Non-pigmented ciliary epithelial cell (primary cell): ENCODE measurements around the gene R3HDML.

ENCODE experiments used
- DNase-seq: peaks from one replicate; pipeline ENCODE4 v3.0.0-alpha.2; 2010; ENCODE audit warnings: low read depth

Gene R3HDML

GRCh38 chr20:44364068-44364467, 27.2 kb downstream of the R3HDML start:
- DNase-seq, result no peak

GRCh38 chr20:44364780-44365179, 27.9 kb downstream of the R3HDML start:
- DNase-seq, result no peak

DNA sequence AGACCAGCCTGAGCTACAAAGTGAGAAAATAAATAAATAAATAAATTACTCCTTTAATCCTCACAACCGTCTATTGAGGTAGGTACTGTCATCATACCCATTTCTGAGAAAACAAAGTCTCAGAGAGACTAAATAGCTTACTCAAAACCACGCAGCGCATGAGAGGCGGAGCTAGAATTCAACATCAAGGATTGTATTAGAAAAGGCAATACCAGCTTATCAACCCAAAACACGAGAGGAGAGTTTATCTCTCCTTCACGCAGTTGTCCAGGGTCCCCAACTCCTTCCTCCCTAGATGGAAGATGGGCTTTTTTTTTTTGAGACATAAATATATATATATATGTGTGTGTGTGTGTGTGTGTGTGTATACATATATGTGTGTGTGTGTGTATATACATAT, 30.9 kb downstream of the R3HDML start:
- DNase-seq, result no peak

- no peak for DNase-seq
Measured at GRCh38 chr20:44370639-44371218, 33.9 kb downstream of the R3HDML start.

- DNase-seq, result no peak
Measured at GRCh38 chr20:44382641-44383040, 45.8 kb downstream of the R3HDML start.

GRCh38 chr20:44384423-44385027, 47.7 kb downstream of the R3HDML start:
- DNase-seq, result no peak

DNA sequence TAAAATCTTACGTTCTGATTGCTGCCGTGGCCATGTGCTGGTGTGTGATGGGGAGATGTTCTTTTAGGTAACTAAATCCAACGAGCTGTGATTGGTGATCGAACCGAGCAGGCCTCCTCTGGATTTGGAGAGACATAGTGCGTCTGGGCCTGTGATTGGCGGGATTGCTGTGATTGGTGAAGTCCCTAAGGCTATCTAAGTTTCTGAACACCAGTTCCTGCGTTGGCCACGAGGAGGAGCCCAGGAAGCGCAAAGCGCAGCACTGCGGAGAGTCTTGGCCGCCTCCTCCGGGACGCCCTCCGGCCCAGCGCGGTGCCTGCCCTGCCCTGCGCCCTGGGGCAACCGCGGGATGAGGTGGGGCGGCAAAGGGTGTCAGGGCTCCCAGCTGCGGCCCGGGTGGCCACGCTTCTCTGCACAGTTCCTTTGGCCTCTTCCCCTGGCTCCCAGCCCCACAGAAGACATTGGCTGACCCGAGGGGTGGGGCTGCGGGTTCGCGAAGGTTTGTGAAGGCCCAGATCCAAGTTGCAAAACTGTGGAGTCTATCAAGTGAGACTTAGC, 51.7 kb downstream of the R3HDML start:
- DNase-seq, result peak; percentile 34

DNA sequence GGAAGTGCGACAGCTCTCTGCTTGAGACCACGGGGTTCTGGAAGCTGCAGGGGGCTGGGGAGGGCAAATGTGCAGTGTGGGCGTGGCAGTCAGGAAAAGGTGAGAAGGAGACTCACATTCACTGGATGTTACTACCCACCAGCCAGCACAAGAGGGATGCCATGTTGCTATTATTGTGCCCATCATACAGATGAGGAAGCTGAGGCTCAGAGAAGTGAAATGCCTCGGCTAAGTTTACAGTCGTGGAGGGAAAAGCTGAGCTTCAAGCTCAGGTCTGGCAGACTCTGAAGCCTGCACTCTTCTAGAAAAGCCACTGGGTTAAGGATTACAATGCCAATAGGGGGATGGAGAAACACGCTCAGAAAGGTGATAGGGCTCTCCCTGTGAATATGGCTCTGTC, 53.0 kb downstream of the R3HDML start:
- no peak for DNase-seq

GRCh38 chr20:44390280-44390679, 53.4 kb downstream of the R3HDML start:
- DNase-seq, result no peak

- no peak for DNase-seq
Measured at GRCh38 chr20:44392088-44392775, 55.4 kb downstream of the R3HDML start.

DNA sequence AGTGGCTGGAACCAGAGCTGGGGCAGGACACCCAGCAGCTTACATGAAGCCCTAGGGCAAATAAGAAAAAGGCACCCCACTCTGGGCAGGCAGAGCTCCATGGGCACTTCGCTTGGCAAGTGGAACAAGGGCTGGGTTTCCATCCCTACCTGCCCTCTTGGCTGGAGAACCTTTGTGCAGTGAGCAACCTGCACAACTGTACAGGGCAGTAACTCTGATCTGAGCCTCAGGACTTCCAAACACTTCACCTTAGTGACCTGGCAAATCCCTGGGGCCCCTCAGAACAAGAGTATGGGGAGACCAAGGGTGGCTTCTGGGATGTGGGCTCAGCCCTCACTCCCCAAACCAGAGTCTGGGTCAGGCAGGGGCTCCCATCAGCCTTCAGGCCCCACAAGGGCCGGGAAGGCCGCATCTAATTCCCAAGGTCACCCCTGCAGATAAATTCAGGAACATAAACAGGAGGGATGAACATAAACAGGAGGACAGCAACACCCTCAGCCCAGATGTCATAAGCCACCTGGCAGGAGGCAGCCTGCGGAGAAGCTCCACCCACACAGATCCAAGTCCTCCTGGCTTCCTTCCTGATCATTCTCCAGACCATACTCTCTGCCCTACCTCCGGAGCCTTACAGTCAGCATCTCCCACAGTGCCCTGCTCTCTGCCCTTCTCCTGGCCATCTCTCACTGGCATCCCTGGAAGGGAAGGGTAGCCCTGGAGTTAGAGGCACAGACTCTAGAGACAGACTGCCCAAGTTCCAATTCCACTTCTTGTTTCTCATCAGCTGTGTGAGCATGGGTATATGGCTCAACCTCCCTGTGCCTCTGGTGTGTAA, 56.1 kb downstream of the R3HDML start:
- no peak for DNase-seq

DNA sequence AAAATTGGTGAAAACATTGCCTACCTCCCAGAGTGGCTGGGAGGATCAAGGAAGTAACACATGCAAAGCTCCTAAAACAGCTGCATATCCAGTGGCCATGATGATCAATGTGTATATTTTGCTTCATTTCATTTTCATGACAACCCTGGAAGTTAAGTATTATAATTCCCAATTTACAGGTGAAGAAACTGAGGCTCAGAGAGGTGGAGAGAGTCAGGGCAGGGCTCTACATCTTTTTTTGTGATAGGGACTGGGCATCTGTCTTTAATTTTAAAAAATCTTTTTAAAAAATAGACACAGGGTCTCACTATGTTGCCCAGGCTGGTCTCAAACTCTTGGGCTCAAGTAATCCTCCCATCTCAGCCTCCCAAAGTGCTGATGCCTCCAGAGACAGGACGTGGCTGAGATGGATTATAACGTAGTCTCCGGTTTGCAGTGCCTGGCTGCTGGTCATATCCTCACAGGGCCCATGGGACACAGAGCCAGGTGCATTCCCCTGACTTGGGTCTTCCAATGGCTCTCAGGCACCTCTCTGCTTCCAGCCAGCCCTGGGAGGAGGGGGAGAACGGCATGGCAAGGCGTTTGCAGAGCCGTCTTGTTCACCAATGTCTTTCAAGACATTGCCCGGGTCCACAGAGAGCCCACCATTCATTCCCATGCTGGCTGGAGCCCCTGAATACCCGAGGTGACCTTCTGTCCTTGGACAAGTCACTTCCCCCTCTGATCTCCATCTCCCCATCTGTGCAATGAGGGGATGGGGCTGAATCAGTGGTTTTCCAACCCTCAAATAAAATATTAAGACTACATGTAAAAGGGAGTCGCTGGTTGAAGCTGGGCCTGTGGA, 57.0 kb downstream of the R3HDML start:
- DNase-seq, result no peak

GRCh38 chr20:44394452-44394701, 57.5 kb downstream of the R3HDML start:
- DNase-seq, result no peak

GRCh38 chr20:44394702-44395460, 58.0 kb downstream of the R3HDML start:
- no peak for DNase-seq

- DNase-seq, result no peak
Measured at GRCh38 chr20:44395461-44396340, 58.9 kb downstream of the R3HDML start.

DNA sequence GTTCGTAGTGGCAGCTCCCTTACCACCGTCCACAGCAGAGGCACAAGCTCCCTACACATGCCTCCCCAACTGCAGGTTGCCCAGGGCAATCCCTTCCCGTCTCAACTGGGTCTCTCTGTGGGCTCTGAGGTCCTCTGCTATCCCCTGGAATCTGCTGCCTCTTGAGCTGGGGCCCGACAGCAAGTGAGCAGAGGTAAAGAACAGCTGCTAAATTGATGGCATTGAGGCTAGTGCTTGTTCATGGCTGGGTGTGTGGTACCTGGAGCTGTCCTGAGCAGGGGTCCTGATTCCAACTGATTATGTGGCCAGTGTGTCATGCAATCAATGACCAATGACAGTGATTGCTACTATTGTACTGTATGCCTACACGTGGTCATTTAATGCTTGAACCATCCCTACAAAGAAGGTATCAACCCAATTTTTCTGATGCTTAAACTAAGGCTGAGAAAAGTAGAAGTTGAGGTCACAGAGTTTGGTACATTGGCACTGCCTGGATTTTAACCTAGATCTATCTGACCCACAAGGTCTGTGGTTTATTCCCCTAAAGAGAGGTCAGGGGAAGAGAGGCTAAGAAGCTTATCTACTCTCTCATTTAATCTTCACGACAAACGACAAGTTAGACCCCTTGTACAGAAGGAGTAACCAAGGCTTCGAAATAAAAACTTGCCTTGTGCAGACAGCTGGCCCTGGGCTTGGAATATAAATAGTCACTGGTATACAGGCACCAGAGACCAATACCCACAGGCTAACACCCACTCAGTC, 59.7 kb downstream of the R3HDML start:
- DNase-seq, result no peak

- DNase-seq, result no peak
Measured at GRCh38 chr20:44398335-44398734, 61.5 kb downstream of the R3HDML start.

GRCh38 chr20:44399446-44399845, 62.6 kb downstream of the R3HDML start:
- DNase-seq, result no peak

DNA sequence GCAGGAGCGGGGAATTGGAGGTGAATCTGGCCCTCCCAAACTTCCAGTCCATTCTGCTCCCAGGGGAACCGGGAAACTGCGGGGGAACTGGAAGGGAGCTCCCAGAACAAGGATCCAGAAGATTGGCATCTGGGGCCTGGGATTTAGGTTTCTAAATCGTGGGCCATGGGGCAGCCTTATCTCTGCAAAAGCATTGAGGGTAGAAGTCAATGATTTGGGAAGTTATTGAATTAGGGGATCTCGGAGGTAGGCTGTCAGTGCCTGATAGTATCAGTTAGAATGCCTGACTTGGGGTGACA, 63.8 kb downstream of the R3HDML start:
- no peak for DNase-seq
